Lung (tissue), 13 donors: ENCODE data around the gene CALR3. TPM values are rescaled to one million over a fixed set of nuclear protein-coding genes. Genes with fewer than 3 reads are reported as not detected.
A peak's percentile ranks its signal among the peaks of the same experiment; 100 is the strongest.

Source experiments
- ATAC-seq: fragments of 200-7000 bp; cut with Tn5 transposase; one replicate; pipeline ENCODE4 v1.9.1; 2020; ENCODE audit warnings: moderate number of reproducible peaks; ENCODE audit not compliant: insufficient read depth, low FRiP score
- DNase-seq, 3 donors: peaks; one replicate each; pipeline ENCODE4 v3.0.0-alpha.2; 2013 to 2017
- H3K27ac ChIP-seq, 2 donors: one replicate each; pipeline ENCODE4 v1.5.1; 2013; ENCODE audit warnings: mild to moderate bottlenecking in 2 of 2, moderate library complexity in 2 of 2, control low read depth in 1 of 2, inconsistent platforms in 1 of 2, low read depth in 1 of 2, low read length in 1 of 2
- H3K27me3 ChIP-seq, 3 donors: one replicate each; pipeline ENCODE4 v1.5.1; 2013; ENCODE audit warnings: low read length in 2 of 3; ENCODE audit not compliant: control insufficient read depth in 3 of 3, insufficient read depth in 3 of 3
- H3K36me3 ChIP-seq, 4 donors: one replicate each; pipeline ENCODE4 v1.5.1; 2013; ENCODE audit warnings: low read length in 4 of 4, mild to moderate bottlenecking in 1 of 4, moderate library complexity in 1 of 4; ENCODE audit not compliant: control insufficient read depth in 4 of 4, insufficient read depth in 4 of 4
- H3K4me1 ChIP-seq, 5 donors: one replicate each; pipeline ENCODE4 v1.5.1; 2013; ENCODE audit warnings: low read length in 5 of 5, mild to moderate bottlenecking in 2 of 5, moderate library complexity in 1 of 5; ENCODE audit not compliant: control insufficient read depth in 5 of 5, insufficient read depth in 5 of 5
- H3K4me3 ChIP-seq: one replicate; pipeline ENCODE4 v1.5.1; 2013; ENCODE audit warnings: mild to moderate bottlenecking, control low read depth, moderate library complexity
- H3K9ac ChIP-seq, 2 donors: one replicate each; pipeline ENCODE4 v1.5.1; 2013; ENCODE audit warnings: low read length in 2 of 2, control low read depth in 1 of 2; ENCODE audit not compliant: insufficient read depth in 1 of 2
- H3K9me3 ChIP-seq, 4 donors: one replicate each; pipeline ENCODE4 v1.5.1; 2013; ENCODE audit warnings: low read length in 3 of 4, mild to moderate bottlenecking in 1 of 4, moderate library complexity in 1 of 4; ENCODE audit not compliant: control insufficient read depth in 4 of 4, insufficient read depth in 3 of 4
- WGBS, 2 donors: extraction: QIAGEN DNeasy Blood & Tissue Kit; methylation state at CpG; one replicate each; pipeline ENCODE4 v1.1.7; 2013; 5-methylcytosine and 5-hydroxymethylcytosine counted together
- polyA plus RNA-seq, 2 donors: library from polyadenylated mRNA; stranded (reverse); fragments of 200-250 nt; gene quantifications; one replicate each; pipeline ENCODE4 v1.2.1, GENCODE V29; 2013
- small RNA-seq: library from RNA; depleted of rRNA; stranded (forward); fragments of <200 nt; gene quantifications from one replicate; pipeline ENCODE3, GENCODE V24; 2014; ENCODE audit warnings: low replicate concordance
- total RNA-seq, 2 donors: library from RNA; depleted of rRNA in 1 of 2; stranded (reverse); fragments of >200 nt in 1 of 2; gene quantifications; one replicate each; pipeline ENCODE4 v1.2.1, GENCODE V29; 2014 to 2021
- TF ChIP-seq, protein P1 (sequence below): IDR thresholded peaks from 2 replicates; pipeline ENCODE4 v1.5.1; 2012; ENCODE audit warnings: mild to moderate bottlenecking; ENCODE audit errors: control extremely low read depth, extremely low read depth
- donor health status: control.
- donor health status: control.
- donor health status: Bipolar disorder and iron deficiency.
- donor health status: healthy.
- donor health status: DM: yes; HTN: yes; CAD: no.

CALR3 gene
- total and polyA plus RNA-seq, 4 donors = 0.07 TPM; not detected in 3

DNA sequence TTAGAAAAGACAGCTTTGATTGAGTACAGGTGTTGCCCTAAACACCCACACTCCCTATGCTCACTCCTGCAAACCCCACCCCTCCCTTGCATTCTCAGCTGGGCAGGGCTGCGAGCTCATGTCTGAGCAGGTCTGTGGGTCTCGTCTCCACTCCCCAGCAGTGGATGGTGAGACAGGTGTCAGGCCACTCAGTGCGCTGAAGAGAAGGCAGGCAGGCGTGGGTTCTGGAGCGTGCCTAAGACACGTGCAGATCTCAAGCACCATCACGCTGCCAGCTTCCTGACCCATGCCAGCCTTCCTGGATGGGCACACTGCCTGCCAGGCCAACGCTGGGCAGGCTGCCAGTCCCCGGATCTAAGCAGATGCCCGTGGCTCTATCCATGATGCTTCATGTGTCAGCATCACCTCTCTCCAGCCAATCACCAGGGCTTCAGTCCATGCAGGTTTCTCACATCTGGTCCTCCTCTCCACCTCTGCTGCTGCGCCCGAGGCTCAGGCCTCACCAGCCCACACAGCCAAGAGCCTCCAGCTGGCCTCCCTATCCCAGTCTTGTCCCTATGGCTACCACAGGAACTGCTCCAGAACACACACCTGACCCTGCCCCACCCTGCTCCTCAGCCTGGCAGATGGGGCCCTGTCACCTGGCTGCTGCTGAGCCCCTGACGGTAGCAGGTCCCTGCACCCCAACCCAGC lies 66.8 kb downstream of the CALR3 start:
- DNase-seq (no peak), ATAC-seq (peak; percentile 19)
- TF ChIP-seq, protein P1, sequence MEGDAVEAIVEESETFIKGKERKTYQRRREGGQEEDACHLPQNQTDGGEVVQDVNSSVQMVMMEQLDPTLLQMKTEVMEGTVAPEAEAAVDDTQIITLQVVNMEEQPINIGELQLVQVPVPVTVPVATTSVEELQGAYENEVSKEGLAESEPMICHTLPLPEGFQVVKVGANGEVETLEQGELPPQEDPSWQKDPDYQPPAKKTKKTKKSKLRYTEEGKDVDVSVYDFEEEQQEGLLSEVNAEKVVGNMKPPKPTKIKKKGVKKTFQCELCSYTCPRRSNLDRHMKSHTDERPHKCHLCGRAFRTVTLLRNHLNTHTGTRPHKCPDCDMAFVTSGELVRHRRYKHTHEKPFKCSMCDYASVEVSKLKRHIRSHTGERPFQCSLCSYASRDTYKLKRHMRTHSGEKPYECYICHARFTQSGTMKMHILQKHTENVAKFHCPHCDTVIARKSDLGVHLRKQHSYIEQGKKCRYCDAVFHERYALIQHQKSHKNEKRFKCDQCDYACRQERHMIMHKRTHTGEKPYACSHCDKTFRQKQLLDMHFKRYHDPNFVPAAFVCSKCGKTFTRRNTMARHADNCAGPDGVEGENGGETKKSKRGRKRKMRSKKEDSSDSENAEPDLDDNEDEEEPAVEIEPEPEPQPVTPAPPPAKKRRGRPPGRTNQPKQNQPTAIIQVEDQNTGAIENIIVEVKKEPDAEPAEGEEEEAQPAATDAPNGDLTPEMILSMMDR = no peak
- peak overlapping the region in 1 of 2 donors; percentile 18 for H3K27ac ChIP-seq
- no peak overlapping the region for H3K9ac ChIP-seq
- H3K9me3 ChIP-seq = no peaks in the 10 kb centered on the region
- H3K4me3 ChIP-seq = no peak overlapping the region
- H3K27me3 ChIP-seq = no peaks in the 10 kb centered on the region
- peaks cover 15 to 47% (median 37%) of the 10 kb centered on the region in 4 donors for H3K36me3 ChIP-seq
- peaks cover 0 to 5% (median 0%) of the 10 kb centered on the region in 5 donors for H3K4me1 ChIP-seq
- WGBS, 2 donors = 54 to 69% methylated on average over 13 of the region's 13 CpGs

Small RNA genes lying within 50 kb of the gene (small RNA-seq; reads per million reads assigned to genes)
- gene RN7SL146P = not detected

Other genes starting within 250 kb of the CALR3 start
- gene KLF2, start 171.3 kb downstream of the CALR3 start, total RNA-seq = 100 to 1,000 TPM in 1 of 2 donors, 10 to 100 TPM in 1; 32.5 to 104 TPM
- gene KLF2, start 171.3 kb downstream of the CALR3 start, polyA plus RNA-seq = 100 to 1,000 TPM in 1 of 2 donors, 1 to 10 TPM in 1; 7.7 to 121 TPM
- 10 to 100 TPM; 31.7 to 47.0 TPM for gene EPS15L1, start 24.2 kb downstream of the CALR3 start, total RNA-seq
- 10 to 100 TPM; 18.7 to 20.1 TPM for gene EPS15L1, start 24.2 kb downstream of the CALR3 start, polyA plus RNA-seq
- 1 to 10 TPM; 5.2 to 9.4 TPM for gene C19orf44, start 227 bp upstream of the CALR3 start, total RNA-seq
- 1 to 10 TPM; 3.1 to 4.0 TPM for gene C19orf44, start 227 bp upstream of the CALR3 start, polyA plus RNA-seq
- gene CHERP, start 46.3 kb upstream of the CALR3 start, total RNA-seq = 10 to 100 TPM; 26.5 to 30.9 TPM
- gene CHERP, start 46.3 kb upstream of the CALR3 start, polyA plus RNA-seq = 10 to 100 TPM; 19.5 to 20.2 TPM
- gene SLC35E1, start 76.2 kb upstream of the CALR3 start, total RNA-seq = 10 to 100 TPM; 30.3 to 58.1 TPM
- 10 to 100 TPM; 24.9 to 36.4 TPM for gene SLC35E1, start 76.2 kb upstream of the CALR3 start, polyA plus RNA-seq
- 10 to 100 TPM in 1 of 2 donors, 1 to 10 TPM in 1; 8.9 to 18.2 TPM for gene MED26, start 132.0 kb upstream of the CALR3 start, total RNA-seq
- gene MED26, start 132.0 kb upstream of the CALR3 start, polyA plus RNA-seq = 1 to 10 TPM; 7.0 to 7.4 TPM
- gene SMIM7, start 164.0 kb upstream of the CALR3 start, total RNA-seq = 10 to 100 TPM; 78.8 to 78.9 TPM
- 10 to 100 TPM; 68.0 to 86.3 TPM for gene SMIM7, start 164.0 kb upstream of the CALR3 start, polyA plus RNA-seq
- 1 to 10 TPM; 3.9 to 6.2 TPM for gene TMEM38A, start 165.0 kb upstream of the CALR3 start, total RNA-seq
- gene TMEM38A, start 165.0 kb upstream of the CALR3 start, polyA plus RNA-seq = 1 to 10 TPM; 3.6 to 3.8 TPM
- 1 to 10 TPM; 7.3 to 7.6 TPM for gene NWD1, start 223.7 kb upstream of the CALR3 start, total RNA-seq
- gene NWD1, start 223.7 kb upstream of the CALR3 start, polyA plus RNA-seq = 1 to 10 TPM in 1 of 2 donors, under 1 TPM in 1; 0.55 to 2.6 TPM